B cell (primary cell): ENCODE data around the gene PNLDC1.

Source experiments
- CTCF ChIP-seq: fragments of 200-600 bp; IDR thresholded peaks from one replicate; pipeline ENCODE4 v1.8.0; 2022; ENCODE audit warnings: antibody characterized with exemption, mild to moderate bottlenecking
- EZH2 ChIP-seq: IDR thresholded peaks from 2 replicates; pipeline ENCODE4 v1.6.1; 2012; ENCODE audit warnings: borderline replicate concordance, low read depth, mild to moderate bottlenecking, moderate library complexity, low read length; ENCODE audit not compliant: insufficient read depth, poor library complexity, severe bottlenecking

DNA sequence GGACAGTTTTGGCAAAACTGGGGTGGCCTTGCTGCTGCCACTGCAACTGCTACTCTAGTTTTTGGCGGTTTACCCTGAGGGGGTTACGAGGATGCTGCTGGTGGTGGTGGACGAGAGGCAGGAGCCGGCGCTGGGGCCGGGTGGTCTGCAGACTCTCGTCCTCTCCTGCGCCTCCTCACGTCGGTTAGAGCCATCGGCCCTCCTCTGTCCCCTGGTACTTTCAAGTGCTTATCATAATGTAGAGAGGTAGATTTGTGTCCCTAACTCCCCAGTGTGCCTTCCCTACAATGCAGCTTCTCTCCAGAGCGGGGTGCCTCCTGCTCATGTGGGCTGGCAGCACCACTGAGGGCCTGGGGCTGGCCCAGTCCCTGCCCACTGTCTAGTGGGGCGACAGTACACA is 25.9 kb downstream of the PNLDC1 start:
- TF ChIP-seq EZH2: no peak
- no peak for TF ChIP-seq CTCF
